Left hindlimb (tissue), 1 donor: ENCODE measurements around the gene RAB11FIP3.

Source experiments
- DNase-seq: peaks from one replicate; pipeline ENCODE4 v3.0.0-alpha.2; 2018

The RAB11FIP3 gene

GRCh38 chr16:535446-536405 is 110.3 kb downstream of the RAB11FIP3 start:
- DNase-seq = no peak

GRCh38 chr16:536746-537145 is 111.3 kb downstream of the RAB11FIP3 start:
- DNase-seq = no peak

- no peak for DNase-seq
Observed at GRCh38 chr16:537415-538335, 112.2 kb downstream of the RAB11FIP3 start.

- DNase-seq = no peak
Observed at GRCh38 chr16:539901-540530, 114.6 kb downstream of the RAB11FIP3 start.

- DNase-seq = no peak
Observed at GRCh38 chr16:540645-541340, 115.3 kb downstream of the RAB11FIP3 start.

GRCh38 chr16:543301-544164 is 118.1 kb downstream of the RAB11FIP3 start:
- DNase-seq = no peak

GRCh38 chr16:544517-544916 is 119.1 kb downstream of the RAB11FIP3 start:
- no peak for DNase-seq

GRCh38 chr16:546909-547770 is 121.7 kb downstream of the RAB11FIP3 start:
- DNase-seq = no peak

GRCh38 chr16:548586-548985 is 123.1 kb downstream of the RAB11FIP3 start:
- no peak for DNase-seq

GRCh38 chr16:549544-550263 is 124.3 kb downstream of the RAB11FIP3 start:
- no peak for DNase-seq

GRCh38 chr16:551210-551609 is 125.8 kb downstream of the RAB11FIP3 start:
- no peak for DNase-seq

GRCh38 chr16:552171-552570 is 126.7 kb downstream of the RAB11FIP3 start:
- no peak for DNase-seq

GRCh38 chr16:553601-554296 is 128.3 kb downstream of the RAB11FIP3 start:
- no peak for DNase-seq

- no peak for DNase-seq
Observed at GRCh38 chr16:554297-554621, 128.8 kb downstream of the RAB11FIP3 start.

- DNase-seq = no peak
Observed at GRCh38 chr16:554640-555365, 129.4 kb downstream of the RAB11FIP3 start.

- DNase-seq = no peak
Observed at GRCh38 chr16:555528-556473, 130.4 kb downstream of the RAB11FIP3 start.

GRCh38 chr16:556474-557173 is 131.2 kb downstream of the RAB11FIP3 start:
- DNase-seq = no peak
